Measurements from ENCODE around the gene PLVAP.
A peak's percentile ranks its signal among the peaks of the same experiment; 100 is the strongest.

The PLVAP gene

DNA sequence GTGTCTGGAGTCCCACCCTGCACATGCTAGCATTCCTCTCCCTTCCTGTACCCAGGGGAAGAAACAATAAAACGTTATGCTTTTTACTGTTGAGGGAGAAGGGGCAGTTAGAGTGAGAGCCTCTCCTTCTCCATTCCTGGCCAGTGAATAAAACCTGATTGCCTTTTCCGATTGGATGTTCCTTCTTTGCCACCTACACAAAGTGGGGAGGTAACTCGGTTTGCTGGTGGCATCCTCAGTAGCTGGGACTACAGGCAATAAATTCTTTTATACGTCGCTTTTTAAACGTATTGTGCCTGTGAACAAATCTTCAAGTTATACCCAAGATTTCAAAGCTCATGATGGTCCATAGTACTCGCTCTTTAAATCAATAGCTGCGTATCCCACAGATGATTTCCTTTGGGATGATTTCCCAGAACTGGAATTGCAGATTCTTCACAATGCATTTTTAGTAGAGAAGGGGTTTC is 42.0 kb upstream of the PLVAP start:
- in situ Hi-C loops (cut with HindIII; ENCODE audit: low sequenced_read_pairs) = no loop called here
- TF ChIP-seq, protein P1, sequence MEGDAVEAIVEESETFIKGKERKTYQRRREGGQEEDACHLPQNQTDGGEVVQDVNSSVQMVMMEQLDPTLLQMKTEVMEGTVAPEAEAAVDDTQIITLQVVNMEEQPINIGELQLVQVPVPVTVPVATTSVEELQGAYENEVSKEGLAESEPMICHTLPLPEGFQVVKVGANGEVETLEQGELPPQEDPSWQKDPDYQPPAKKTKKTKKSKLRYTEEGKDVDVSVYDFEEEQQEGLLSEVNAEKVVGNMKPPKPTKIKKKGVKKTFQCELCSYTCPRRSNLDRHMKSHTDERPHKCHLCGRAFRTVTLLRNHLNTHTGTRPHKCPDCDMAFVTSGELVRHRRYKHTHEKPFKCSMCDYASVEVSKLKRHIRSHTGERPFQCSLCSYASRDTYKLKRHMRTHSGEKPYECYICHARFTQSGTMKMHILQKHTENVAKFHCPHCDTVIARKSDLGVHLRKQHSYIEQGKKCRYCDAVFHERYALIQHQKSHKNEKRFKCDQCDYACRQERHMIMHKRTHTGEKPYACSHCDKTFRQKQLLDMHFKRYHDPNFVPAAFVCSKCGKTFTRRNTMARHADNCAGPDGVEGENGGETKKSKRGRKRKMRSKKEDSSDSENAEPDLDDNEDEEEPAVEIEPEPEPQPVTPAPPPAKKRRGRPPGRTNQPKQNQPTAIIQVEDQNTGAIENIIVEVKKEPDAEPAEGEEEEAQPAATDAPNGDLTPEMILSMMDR (IDR thresholded peaks at IDR 0.05; ENCODE audit: low read depth, low read length, missing control alignments) = no peak
- DNase-seq (ENCODE audit: low read depth) = no peak
- H3K4me3 ChIP-seq (ENCODE audit: low read depth, low read length) = peak overlapping the region; percentile 78

DNA sequence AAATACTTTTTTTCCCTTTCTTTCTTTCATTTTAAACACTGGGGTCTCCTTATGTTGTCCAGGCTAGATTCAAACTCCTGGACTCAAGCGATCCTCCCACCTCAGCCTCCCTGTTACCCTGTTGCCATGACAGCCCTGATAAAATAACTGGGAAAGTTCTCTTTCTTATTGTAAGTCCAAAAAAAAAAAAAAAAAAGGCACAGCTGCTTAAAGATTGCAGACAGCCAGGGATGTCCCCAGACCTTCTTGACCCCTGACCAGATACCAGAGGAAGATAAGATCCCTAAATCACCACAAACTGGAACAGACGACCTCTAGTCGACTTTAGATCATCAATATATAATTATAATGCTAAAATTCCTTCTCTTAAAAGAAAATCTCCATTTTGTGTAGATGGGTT is 41.6 kb upstream of the PLVAP start:
- DNase-seq (ENCODE audit: low read depth) = no peak
- TF ChIP-seq, protein P1 (IDR thresholded peaks at IDR 0.05; ENCODE audit: low read depth, low read length, missing control alignments) = no peak
- H3K4me3 ChIP-seq (ENCODE audit: low read depth, low read length) = no peak overlapping the region
- in situ Hi-C loops (cut with HindIII; ENCODE audit: low sequenced_read_pairs) = no loop called here

DNA sequence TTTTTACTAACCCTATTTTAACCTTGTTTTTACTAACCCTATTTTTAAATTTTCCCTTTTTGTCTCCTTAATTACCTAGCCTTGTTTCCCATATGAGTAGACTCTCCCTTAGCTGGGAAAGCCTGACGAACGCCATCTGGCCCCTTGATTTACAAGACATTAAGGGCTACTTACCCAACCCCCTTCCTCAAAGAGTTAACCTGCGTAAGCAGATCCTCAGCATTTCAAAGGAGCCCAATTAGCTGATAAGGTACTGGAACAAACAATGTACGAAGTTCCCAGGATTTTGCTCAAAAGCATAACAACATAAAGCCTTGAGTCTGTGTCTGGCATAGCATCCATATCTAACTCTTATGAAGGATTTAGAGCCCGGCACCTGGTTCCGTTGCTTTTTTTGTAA is 38.0 kb upstream of the PLVAP start:
- DNase-seq (ENCODE audit: low read depth) = no peak
- in situ Hi-C loops (cut with HindIII; ENCODE audit: low sequenced_read_pairs) = no loop called here
- H3K4me3 ChIP-seq (ENCODE audit: low read depth, low read length) = no peak overlapping the region
- TF ChIP-seq, protein P1 (IDR thresholded peaks at IDR 0.05; ENCODE audit: low read depth, low read length, missing control alignments) = no peak

DNA sequence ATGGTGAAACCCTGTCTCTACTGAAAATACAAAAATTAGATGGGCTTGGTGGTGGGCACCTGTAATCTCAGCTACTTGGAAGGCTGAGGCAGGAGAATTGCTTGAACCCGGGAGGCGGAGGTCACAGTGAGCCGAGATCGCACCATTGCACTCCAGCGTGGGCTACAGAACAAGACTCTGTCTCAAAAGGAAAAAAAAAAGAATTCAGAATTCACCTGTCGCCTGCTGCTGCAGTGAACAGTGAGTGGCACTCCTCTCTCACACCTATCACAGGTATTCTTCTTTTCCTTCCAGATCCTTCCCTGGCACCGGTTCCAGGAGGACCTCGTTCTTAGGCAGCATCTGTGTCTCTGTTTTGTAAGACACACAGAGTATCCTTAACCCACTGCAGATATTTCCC is 37.0 kb upstream of the PLVAP start:
- in situ Hi-C loops (cut with HindIII; ENCODE audit: low sequenced_read_pairs) = no loop called here
- no peak for DNase-seq (ENCODE audit: low read depth)
- no peak overlapping the region for H3K4me3 ChIP-seq (ENCODE audit: low read depth, low read length)
- TF ChIP-seq, protein P1 (IDR thresholded peaks at IDR 0.05; ENCODE audit: low read depth, low read length, missing control alignments) = no peak

DNA sequence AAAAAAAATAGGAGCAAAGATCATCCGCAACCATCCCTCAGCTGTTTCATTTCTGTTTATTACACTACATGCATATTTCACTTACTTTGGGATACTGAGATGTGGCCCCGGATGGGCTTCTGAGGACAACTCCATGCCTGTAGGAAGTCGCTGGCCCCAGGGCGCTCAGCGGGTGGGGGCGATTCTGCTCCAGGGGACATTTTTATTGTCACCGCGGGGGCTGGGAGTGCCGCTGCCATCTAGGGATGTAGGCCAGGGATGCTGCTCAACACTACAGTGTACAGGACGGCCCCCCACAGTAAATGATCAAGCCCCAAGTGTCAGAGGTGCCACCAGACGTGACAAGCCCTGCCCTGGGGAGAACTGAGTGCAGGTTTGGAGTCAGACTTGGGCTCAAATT is 34.7 kb upstream of the PLVAP start:
- DNase-seq (ENCODE audit: low read depth) = no peak
- in situ Hi-C loops (cut with HindIII; ENCODE audit: low sequenced_read_pairs) = no loop called here
- TF ChIP-seq, protein P1 (IDR thresholded peaks at IDR 0.05; ENCODE audit: low read depth, low read length, missing control alignments) = no peak
- no peak overlapping the region for H3K4me3 ChIP-seq (ENCODE audit: low read depth, low read length)

DNA sequence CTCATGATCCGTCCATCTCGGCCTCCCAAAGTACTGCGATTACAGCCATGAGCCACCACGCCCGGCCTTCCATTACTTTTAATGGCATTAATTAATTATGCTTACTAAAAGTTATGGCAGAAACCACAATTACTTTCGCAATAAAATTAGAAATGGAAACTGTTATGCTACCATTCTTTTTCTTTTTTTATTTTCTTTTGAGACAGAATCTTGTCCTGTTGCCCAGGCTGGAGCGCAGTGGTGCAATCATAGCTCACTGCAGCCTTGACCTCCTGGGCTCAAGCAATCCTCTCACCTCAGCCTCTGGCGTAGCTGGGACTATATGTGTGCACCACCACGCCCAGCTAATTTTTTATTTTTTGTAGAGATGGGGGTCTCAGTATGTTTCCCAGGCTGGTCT is 32.8 kb upstream of the PLVAP start:
- no peak for DNase-seq (ENCODE audit: low read depth)
- TF ChIP-seq, protein P1 (IDR thresholded peaks at IDR 0.05; ENCODE audit: low read depth, low read length, missing control alignments) = no peak
- in situ Hi-C loops (cut with HindIII; ENCODE audit: low sequenced_read_pairs) = no loop called here
- no peak overlapping the region for H3K4me3 ChIP-seq (ENCODE audit: low read depth, low read length)

DNA sequence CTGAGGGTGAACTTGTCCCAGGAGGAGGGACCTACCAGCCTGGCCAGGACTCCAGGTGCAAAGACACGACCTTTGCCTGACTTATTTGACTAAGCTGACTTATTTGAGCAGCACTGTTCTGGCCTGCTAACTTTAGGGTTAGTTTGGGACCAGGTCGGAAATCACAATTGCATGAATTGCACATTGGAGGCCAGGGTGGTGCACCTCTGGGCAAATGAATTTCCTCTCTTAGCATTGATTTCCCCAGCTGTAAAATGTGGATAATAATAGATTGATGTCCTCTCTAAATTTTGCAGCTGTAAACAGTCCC is 29.7 kb upstream of the PLVAP start:
- in situ Hi-C loops (cut with HindIII; ENCODE audit: low sequenced_read_pairs) = no loop called here
- no peak for DNase-seq (ENCODE audit: low read depth)
- TF ChIP-seq, protein P1 (IDR thresholded peaks at IDR 0.05; ENCODE audit: low read depth, low read length, missing control alignments) = no peak
- no peak overlapping the region for H3K4me3 ChIP-seq (ENCODE audit: low read depth, low read length)
